Breast epithelium (tissue), 4 donors: ENCODE measurements around the gene NUP205. TPM values are rescaled to one million over a fixed set of nuclear protein-coding genes. Genes with fewer than 3 reads are reported as not detected.

Source experiments
- DNase-seq, 2 donors: peaks; one replicate each; pipeline ENCODE4 v3.0.0-alpha.2; 2019; ENCODE audit warnings: low spot score in 2 of 2
- H3K27ac ChIP-seq, 2 donors: fragments of 200-600 bp; sonication (generic) in 1 of 2; one replicate each; pipeline ENCODE4 v1.5.1; 2016 to 2019; ENCODE audit warnings: mild to moderate bottlenecking in 1 of 2
- H3K27me3 ChIP-seq, 2 donors: fragments of 200-600 bp; sonication (generic) in 1 of 2; one replicate each; pipeline versions ENCODE4 v1.5.1 to v1.6.0; 2017 to 2019; ENCODE audit warnings: control low read depth in 1 of 2, mild to moderate bottlenecking in 1 of 2
- H3K36me3 ChIP-seq: fragments of 200-600 bp; one replicate; pipeline ENCODE4 v1.5.1; 2019
- H3K4me1 ChIP-seq, 2 donors: fragments of 200-600 bp; sonication (generic); one replicate each; pipeline ENCODE4 v1.5.1; 2016 to 2019; ENCODE audit warnings: control low read depth in 1 of 2
- H3K4me3 ChIP-seq, 3 donors: fragments of 200-600 bp; sonication (generic); 1 replicate in 2 of 3; 2 replicates in 1 of 3; pipeline ENCODE4 v1.5.1; 2016 to 2019; ENCODE audit warnings: mild to moderate bottlenecking in 3 of 3, moderate library complexity in 2 of 3
- H3K9me3 ChIP-seq, 2 donors: fragments of 200-600 bp; sonication (generic) in 1 of 2; one replicate each; pipeline ENCODE4 v1.5.1; 2016 to 2019; ENCODE audit warnings: control low read depth in 1 of 2
- CTCF ChIP-seq, 3 donors: fragments of 450-650 bp; IDR thresholded peaks; one replicate each; pipeline ENCODE4 v1.5.1; 2016 to 2017; ENCODE audit warnings: antibody characterized with exemption in 3 of 3, mild to moderate bottlenecking in 3 of 3, moderate library complexity in 3 of 3
- POLR2A ChIP-seq: fragments of 450-650 bp; IDR thresholded peaks from one replicate; pipeline ENCODE4 v1.6.1; 2016; ENCODE audit warnings: antibody characterized with exemption, mild to moderate bottlenecking, moderate library complexity
- POLR2AphosphoS5 ChIP-seq, 3 donors: sonication (generic); formaldehyde crosslinking; IDR thresholded peaks; one replicate each; pipeline ENCODE4 v1.6.1; 2017; ENCODE audit warnings: antibody characterized with exemption in 3 of 3
- intact Hi-C: fragments of 100-400 bp; cut with DNase I; formaldehyde crosslinking; loops from one replicate; pipeline ENCODE4 v1.15.1; 2023; ENCODE audit warnings: low total_unique reads
- total RNA-seq, 3 donors: library from RNA; depleted of rRNA; stranded (reverse); fragments of >200 nt; gene quantifications; one replicate each; pipeline ENCODE4 v1.1.0, GENCODE V29; 2016

Gene NUP205
- total RNA-seq, 3 donors from 2014 or later, result 22.6 to 49.6 (median 44.6) TPM

- DNase-seq, result no peak
- intact Hi-C loops, result no loop called here
- H3K36me3 ChIP-seq, result no peaks in the 10 kb centered on the region
- H3K27me3 ChIP-seq, result no peaks in the 10 kb centered on the region
- no peak overlapping the region for H3K27ac ChIP-seq
- TF ChIP-seq POLR2AphosphoS5 (IDR thresholded peaks at IDR 0.05) (no peak), CTCF (IDR thresholded peaks at IDR 0.05) (no peak), POLR2A (no peak)
- no peak overlapping the region for H3K4me3 ChIP-seq
- H3K4me1 ChIP-seq, result no peaks in the 10 kb centered on the region
- H3K9me3 ChIP-seq, result no peaks in the 10 kb centered on the region
These were observed 93.3 kb downstream of the NUP205 start for GRCh38 chr7:135650831-135651573.

- H3K9me3 ChIP-seq, result no peaks in the 10 kb centered on the region
- H3K27me3 ChIP-seq, result no peaks in the 10 kb centered on the region
- no peaks in the 10 kb centered on the region for H3K4me1 ChIP-seq
- TF ChIP-seq CTCF (IDR thresholded peaks at IDR 0.05) (no peak), POLR2A (no peak), POLR2AphosphoS5 (IDR thresholded peaks at IDR 0.05) (no peak)
- no peak for DNase-seq
- intact Hi-C loops, result no loop called here
- H3K27ac ChIP-seq, result no peak overlapping the region
- H3K4me3 ChIP-seq, result no peak overlapping the region
- H3K36me3 ChIP-seq, result no peaks in the 10 kb centered on the region
These were observed 95.8 kb downstream of the NUP205 start for GRCh38 chr7:135653340-135654080.

- H3K27me3 ChIP-seq, result no peaks in the 10 kb centered on the region
- no peak overlapping the region for H3K4me3 ChIP-seq
- H3K4me1 ChIP-seq, result peaks cover 0 to 2% of the 10 kb centered on the region in 2 donors
- no peaks in the 10 kb centered on the region for H3K9me3 ChIP-seq
- no peaks in the 10 kb centered on the region for H3K36me3 ChIP-seq
- TF ChIP-seq CTCF (IDR thresholded peaks at IDR 0.05) (no peak), POLR2AphosphoS5 (IDR thresholded peaks at IDR 0.05) (no peak), POLR2A (no peak)
- H3K27ac ChIP-seq, result no peak overlapping the region
- no peak for DNase-seq
- intact Hi-C loops, result no loop called here
These were observed 100.8 kb downstream of the NUP205 start for GRCh38 chr7:135658564-135658963.

- no peak overlapping the region for H3K27ac ChIP-seq
- intact Hi-C loops, result no loop called here
These were observed 101.6 kb downstream of the NUP205 start for GRCh38 chr7:135659159-135659846.

More at GRCh38 chr7:135659159-135659846, 101.6 kb downstream of the NUP205 start:
- Histone ChIP-seq H3K4me3 (no peak overlapping the region), H3K27me3 (no peaks in the 10 kb centered on the region), H3K36me3 (no peaks in the 10 kb centered on the region), H3K9me3 (no peaks in the 10 kb centered on the region), H3K4me1 (peaks cover 0 to 5% of the 10 kb centered on the region in 2 donors)
- no peak for TF ChIP-seq POLR2AphosphoS5 (IDR thresholded peaks at IDR 0.05)
- no peak for TF ChIP-seq CTCF (IDR thresholded peaks at IDR 0.05)
- TF ChIP-seq POLR2A, result no peak
- no peak for DNase-seq
